Endothelial cell of umbilical vein (primary cell): ENCODE data around the gene TIPIN. TPM values are rescaled to one million over a fixed set of nuclear protein-coding genes. Genes with fewer than 3 reads are reported as not detected.

Source experiments
- BruUV-seq: library from RNA; stranded (reverse); fragments of 400-500 nt; replicated peaks from 2 replicates; lab custom pipeline; 2021; lab: Mats Ljungman, UMichigan
- CTCF ChIA-PET: fragments of 300-600, 350-600 bp; sonication (Branson Sonifier 250); formaldehyde crosslinking; loops from one replicate; lab custom pipeline; 2021; ENCODE audit warnings: antibody characterized with exemption, inconsistent platforms; lab: Charles Lee
- POLR2A ChIA-PET: fragments of 300-600, 350-600 bp; sonication (Branson Sonifier 250); formaldehyde crosslinking; loops from one replicate; lab custom pipeline; 2021; ENCODE audit warnings: antibody characterized with exemption, inconsistent platforms; lab: Charles Lee
- DNase-seq: peaks from one replicate; pipeline ENCODE4 v3.0.0-alpha.2; 2011; ENCODE audit warnings: low read depth, low spot score
- FAIRE-seq: peaks from 2 replicates; lab custom pipeline; 2011; peaks lifted over from hg19 to GRCh38; lab: Jason Lieb, UNC
- H2AFZ ChIP-seq: 2 replicates; pipeline ENCODE4 v1.6.0; 2012; ENCODE audit warnings: low read depth, low read length, control low read depth, inconsistent platforms
- H3K27ac ChIP-seq: 2 replicates; pipeline ENCODE4 v1.5.1; 2011; ENCODE audit warnings: low read depth, mild to moderate bottlenecking, control low read depth, low read length, moderate library complexity; ENCODE audit not compliant: insufficient read depth
- H3K27me3 ChIP-seq, 2 experiments: 2 replicates each; pipeline versions ENCODE4 v1.6.0 to v1.6.1; 2011; ENCODE audit warnings: low read length in 2 of 2, mixed read lengths in 1 of 2; ENCODE audit not compliant: control insufficient read depth in 2 of 2, insufficient read depth in 2 of 2
- H3K36me3 ChIP-seq, 2 experiments: 2 replicates in 1 of 2; 3 replicates in 1 of 2; pipeline ENCODE4 v1.5.1; 2011; ENCODE audit warnings: low read length in 2 of 2, mild to moderate bottlenecking in 1 of 2, moderate library complexity in 1 of 2; ENCODE audit not compliant: control insufficient read depth in 2 of 2, insufficient read depth in 2 of 2; ENCODE audit errors: extremely low read depth in 1 of 2
- H3K4me1 ChIP-seq: 3 replicates; pipeline ENCODE4 v1.5.1; 2011; ENCODE audit warnings: mild to moderate bottlenecking, low read length; ENCODE audit not compliant: control insufficient read depth, insufficient read depth; ENCODE audit errors: extremely low read depth
- H3K4me2 ChIP-seq: 2 replicates; pipeline ENCODE4 v1.6.1; 2011; ENCODE audit warnings: low read length, control low read depth, mixed read lengths; ENCODE audit not compliant: insufficient read depth
- H3K4me3 ChIP-seq, 3 experiments: fragments of 200-600 bp in 1 of 3; sonication (generic), shearing (Covaris generic) in 1 of 3; replicated peaks in 1 of 3; 2 replicates each; pipeline ENCODE4 v1.5.1; 2011 to 2016; ENCODE audit warnings: control low read depth in 3 of 3, low read length in 3 of 3, mild to moderate bottlenecking in 2 of 3, inconsistent platforms in 1 of 3, low read depth in 1 of 3, moderate library complexity in 1 of 3; ENCODE audit not compliant: insufficient read depth in 1 of 3
- H3K79me2 ChIP-seq: 2 replicates; pipeline ENCODE4 v1.6.0; 2012; ENCODE audit warnings: low read length, inconsistent platforms; ENCODE audit not compliant: control insufficient read depth, insufficient read depth
- H3K9ac ChIP-seq: replicated peaks from 2 replicates; pipeline ENCODE3; 2011; ENCODE audit warnings: low read length, control low read depth; ENCODE audit not compliant: insufficient read depth; ENCODE audit errors: extremely low read depth
- H3K9me1 ChIP-seq: replicated peaks from 3 replicates; pipeline ENCODE4 v1.6.0; 2011; ENCODE audit warnings: mild to moderate bottlenecking, low read length; ENCODE audit not compliant: control insufficient read depth, insufficient read depth; ENCODE audit errors: extremely low read depth
- H3K9me3 ChIP-seq: replicated peaks from 2 replicates; pipeline ENCODE4 v1.5.1; 2012; ENCODE audit warnings: low read length, inconsistent platforms; ENCODE audit not compliant: control insufficient read depth, insufficient read depth
- H4K20me1 ChIP-seq: replicated peaks from 2 replicates; pipeline ENCODE3; 2011; ENCODE audit warnings: mild to moderate bottlenecking, low read length; ENCODE audit not compliant: control insufficient read depth, insufficient read depth; ENCODE audit errors: extremely low read depth
- CTCF ChIP-seq, 2 donors: IDR thresholded peaks; 1 replicate in 1 of 2; 2 replicates in 1 of 2; pipeline ENCODE4 v1.5.1; 2011; ENCODE audit warnings: low read length in 2 of 2, mild to moderate bottlenecking in 2 of 2, moderate library complexity in 2 of 2, control low read depth in 1 of 2, inconsistent platforms in 1 of 2, low read depth in 1 of 2; ENCODE audit not compliant: insufficient read depth in 1 of 2; ENCODE audit errors: extremely low read depth in 1 of 2
- EZH2 ChIP-seq: IDR thresholded peaks from 2 replicates; pipeline ENCODE4 v1.6.1; 2012; ENCODE audit warnings: borderline replicate concordance, low read depth, mild to moderate bottlenecking, moderate library complexity, low read length, inconsistent platforms; ENCODE audit not compliant: severe bottlenecking
- FOS ChIP-seq: IDR thresholded peaks from 2 replicates; pipeline ENCODE4 v1.6.1; 2011; ENCODE audit warnings: mild to moderate bottlenecking, low read length, moderate library complexity, borderline replicate concordance; ENCODE audit not compliant: insufficient read depth
- JUN ChIP-seq: IDR thresholded peaks from 2 replicates; pipeline ENCODE4 v1.6.1; 2011; ENCODE audit warnings: borderline replicate concordance, low read depth; ENCODE audit not compliant: insufficient read length, insufficient read depth
- MYC ChIP-seq: IDR thresholded peaks from one replicate; pipeline ENCODE4 v1.6.1; 2011; ENCODE audit warnings: mild to moderate bottlenecking, low read depth, low read length
- POLR2A ChIP-seq: IDR thresholded peaks from 2 replicates; pipeline ENCODE4 v1.6.1; 2012; ENCODE audit warnings: low read depth, mild to moderate bottlenecking, control low read depth, low read length
- POLR2AphosphoS5 ChIP-seq: IDR thresholded peaks from 2 replicates; pipeline ENCODE4 v1.6.1; 2012; ENCODE audit warnings: low read depth, mild to moderate bottlenecking, control low read depth, low read length, moderate library complexity; ENCODE audit not compliant: insufficient read depth
- dilution Hi-C: fragments of 300-500 bp; cut with MboI; formaldehyde crosslinking; loops from one replicate; pipeline ENCODE4 v1.15.0; 2019; ENCODE audit warnings: low sequenced_read_pairs; ENCODE audit not compliant: extremely low pct_ligation_motif_present
- intact Hi-C: fragments of 100-400 bp; cut with micrococcal nuclease; formaldehyde crosslinking; loops from one replicate; pipeline ENCODE4 v1.10.0; 2022
- polyA plus RNA-seq, 4 experiments: library from polyadenylated mRNA; depleted of rRNA in 3 of 4; stranded (reverse) in 3 of 4; unstranded in 1 of 4; fragments of >200 nt; gene quantifications; 2 replicates each; pipeline versions ENCODE4 v1.2.1 to v1.2.3, GENCODE V29; 2011 to 2012; ENCODE audit warnings: missing spikeins in 1 of 4
- total RNA-seq: library from RNA; stranded (reverse); gene quantifications from 2 replicates; pipeline ENCODE4 v1.2.3, GENCODE V29; 2021

Gene TIPIN
- total and polyA plus RNA-seq, 2 donors (not counting 3 experiments of a cell fraction or from before 2014, with no cell fraction given): 3.6 to 15.4 TPM

GRCh38 chr15:66387163-66388042, 30.9 kb upstream of the TIPIN start:
- peak; percentile 83 for FAIRE-seq
- Histone ChIP-seq H3K9me1 (no peaks in the 10 kb centered on the region), H4K20me1 (no peaks in the 10 kb centered on the region), H3K4me2 (peak overlapping the region; percentile 97), H3K79me2 (peaks cover 57% of the 10 kb centered on the region), H2AFZ (peak overlapping the region; percentile 47), H3K4me1 (peaks cover 31% of the 10 kb centered on the region), H3K36me3 (no peaks in the 10 kb centered on the region), H3K27me3 (no peaks in the 10 kb centered on the region), H3K9me3 (no peaks in the 10 kb centered on the region), H3K4me3 (peak overlapping the region; percentile 78 to 93 (median 81)), H3K27ac (peak overlapping the region; percentile 83), H3K9ac (peak overlapping the region; percentile 81)
- intact Hi-C loops: loop anchor here (2.0 kb wide), 1 partner anchor 93 kb away; no protein-coding TSS in a partner anchor
- CTCF ChIA-PET: interaction anchor here (0.5 to 5.3 kb wide), 22 partner anchors 9 to 116 kb away, joined by 3 to 100 read pairs (median 5); partner anchors contain the start of gene SNAPC5
- peak; percentile 78 for DNase-seq
- TF ChIP-seq CTCF (IDR thresholded peaks at IDR 0.05; ENCODE audit: extremely low read depth in 1 of 2, insufficient read depth in 1 of 2, low read depth in 1 of 2, low read length in 2 of 2) (peak; percentile 14 to 55), EZH2 (no peak), POLR2A (peak; percentile 21), JUN (no peak), FOS (peak; percentile 62), POLR2AphosphoS5 (peak; percentile 47), MYC (no peak)
- TSS peak; percentile 29 for BruUV-seq
- POLR2A ChIA-PET: interaction anchor here (0.6 to 2.6 kb wide), 5 partner anchors 18 to 120 kb away, joined by 3 to 19 read pairs (median 3); partner anchors contain the start of gene SNAPC5
- dilution Hi-C loops: no loop called here
